NT2/D1 (cell line): ENCODE results near the gene SPPL2B.

Experiments used
- DNase-seq: peaks from one replicate; pipeline ENCODE4 v3.0.0-alpha.2; 2011; ENCODE audit warnings: low read depth, low spot score
- H3K27me3 ChIP-seq: 2 replicates; pipeline ENCODE4 v1.6.0; 2011; ENCODE audit warnings: mild to moderate bottlenecking; ENCODE audit not compliant: insufficient read length, insufficient read depth
- H3K36me3 ChIP-seq: 2 replicates; pipeline ENCODE4 v1.6.1; 2011; ENCODE audit warnings: mild to moderate bottlenecking, low read length, mixed read lengths; ENCODE audit not compliant: insufficient read depth, insufficient read length
- H3K4me1 ChIP-seq: 2 replicates; pipeline ENCODE4 v1.5.1; 2011; ENCODE audit not compliant: insufficient read depth, insufficient read length
- H3K4me3 ChIP-seq: 2 replicates; pipeline ENCODE4 v1.5.1; 2011; ENCODE audit warnings: low read depth; ENCODE audit not compliant: insufficient read length
- H3K9ac ChIP-seq: 2 replicates; pipeline ENCODE4 v1.6.0; 2011; ENCODE audit warnings: low read depth; ENCODE audit not compliant: insufficient read length
- H3K9me3 ChIP-seq: 2 replicates; pipeline ENCODE4 v1.5.1; 2011; ENCODE audit warnings: mild to moderate bottlenecking, low read length; ENCODE audit not compliant: insufficient read depth
- SUZ12 ChIP-seq: IDR thresholded peaks from 2 replicates; pipeline ENCODE4 v1.6.1; 2011; ENCODE audit not compliant: insufficient read length, insufficient read depth; ENCODE audit errors: extremely low read depth
- YY1 ChIP-seq: IDR thresholded peaks from 2 replicates; pipeline ENCODE4 v1.6.1; 2011; ENCODE audit not compliant: insufficient read length, insufficient read depth
- ZNF274 ChIP-seq: IDR thresholded peaks from 2 replicates; pipeline ENCODE4 v1.6.1; 2011; ENCODE audit warnings: mild to moderate bottlenecking, low read depth, low read length

Gene SPPL2B

DNA sequence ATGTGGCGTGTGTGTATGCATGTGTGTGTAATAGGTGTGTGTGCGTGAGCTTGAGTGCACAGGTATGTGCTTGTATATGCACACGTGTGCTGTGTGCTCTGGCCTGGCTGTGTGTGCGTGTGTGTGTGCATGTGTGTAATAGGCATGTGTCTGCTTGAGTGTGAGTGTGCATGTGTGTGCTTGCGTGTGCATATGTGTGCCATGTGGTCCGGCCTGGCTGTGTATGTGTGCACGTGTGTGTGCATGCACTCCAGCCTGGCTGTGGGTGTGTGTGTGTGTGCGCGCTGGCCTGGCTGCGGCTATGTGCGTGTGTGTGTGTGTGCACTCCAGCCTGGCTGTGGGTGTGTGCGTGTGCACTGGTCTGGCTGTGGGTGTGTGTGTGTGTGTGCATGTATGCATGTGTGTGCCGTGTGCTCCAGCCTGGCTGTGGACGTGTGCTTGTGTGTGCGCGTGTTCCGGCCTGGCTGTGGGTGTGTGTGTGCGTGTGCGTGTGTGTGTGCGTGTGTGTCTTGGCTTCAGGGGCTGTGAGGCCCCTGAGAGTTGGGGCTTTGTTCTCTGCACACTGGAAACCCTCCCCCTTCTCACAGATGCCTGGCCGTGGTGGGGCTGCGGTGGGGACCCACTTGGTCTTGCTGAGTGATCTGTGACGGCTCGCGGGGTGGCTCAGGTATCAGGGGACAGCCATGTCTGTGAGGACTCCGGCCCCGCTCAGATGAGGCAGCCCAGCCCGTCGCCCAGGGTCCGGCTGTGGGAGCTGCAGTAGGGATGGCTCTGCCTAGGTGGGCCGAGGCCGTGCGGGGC lies 8.2 kb downstream of the SPPL2B start:
- Histone ChIP-seq H3K4me3 (no peak overlapping the region), H3K36me3 (peaks cover 59% of the 10 kb centered on the region), H3K9ac (peak overlapping the region; percentile 57), H3K4me1 (peaks cover 26% of the 10 kb centered on the region), H3K9me3 (peaks cover 15% of the 10 kb centered on the region; the same call in 1 of the 2 replicates), H3K27me3 (no peaks in the 10 kb centered on the region)
- no peak for TF ChIP-seq SUZ12
- TF ChIP-seq YY1 = no peak
- no peak for TF ChIP-seq ZNF274
- no peak for DNase-seq

DNA sequence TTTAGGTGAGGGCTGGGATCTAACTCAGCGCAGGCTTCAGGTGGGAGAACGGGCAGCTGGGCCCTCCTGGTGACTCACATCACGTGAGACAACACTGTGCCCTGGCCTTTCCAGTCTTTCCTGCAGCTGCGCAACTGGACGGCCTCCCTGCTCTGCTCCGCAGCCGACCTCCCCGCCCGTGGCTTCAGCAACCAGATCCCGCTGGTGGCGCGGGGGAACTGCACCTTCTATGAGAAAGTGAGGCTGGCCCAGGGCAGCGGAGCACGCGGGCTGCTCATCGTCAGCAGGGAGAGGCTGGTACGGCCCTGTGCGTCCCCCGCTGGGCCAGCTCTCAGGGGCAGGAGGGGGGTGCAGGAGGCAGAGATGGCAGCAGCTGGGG lies 8.8 kb downstream of the SPPL2B start:
- peaks cover 22% of the 10 kb centered on the region for H3K4me1 ChIP-seq
- H3K27me3 ChIP-seq = no peaks in the 10 kb centered on the region
- H3K4me3 ChIP-seq = no peak overlapping the region
- H3K36me3 ChIP-seq = peaks cover 63% of the 10 kb centered on the region
- no peak for DNase-seq
- no peak for TF ChIP-seq YY1
- no peak for TF ChIP-seq ZNF274
- no peak for TF ChIP-seq SUZ12
- H3K9me3 ChIP-seq = peaks cover 15% of the 10 kb centered on the region; the same call in 1 of the 2 replicates
- peak overlapping the region; percentile 57 for H3K9ac ChIP-seq

DNA sequence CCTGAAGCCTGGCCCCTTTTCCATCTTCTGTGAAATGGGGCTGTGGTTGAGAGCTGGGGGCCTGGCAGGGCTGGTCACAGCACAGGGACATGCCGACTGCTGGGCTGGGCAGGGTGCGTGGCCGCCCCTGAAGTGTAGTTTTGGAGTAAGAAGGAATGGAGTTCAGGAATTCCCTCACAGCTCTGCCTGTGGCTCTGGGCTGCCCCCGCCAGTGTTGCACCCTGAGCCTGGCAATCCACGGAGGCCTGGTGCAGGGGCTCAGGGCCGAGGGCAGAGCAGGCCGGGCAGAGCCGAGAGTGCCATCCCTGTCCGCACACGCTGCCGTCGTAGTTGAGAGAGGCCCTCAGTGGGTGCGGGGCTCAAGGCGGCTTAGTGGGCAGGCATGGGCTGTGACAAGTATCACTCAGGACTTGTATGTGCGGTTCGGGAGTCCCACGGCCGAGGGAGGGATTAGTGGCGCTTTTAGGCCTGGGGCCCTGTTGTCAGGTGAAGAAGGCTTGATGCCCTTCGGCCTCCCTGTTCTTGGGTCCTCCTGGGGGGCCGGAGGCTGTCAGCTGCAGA lies 9.7 kb downstream of the SPPL2B start:
- H3K27me3 ChIP-seq = no peaks in the 10 kb centered on the region
- peaks cover 15% of the 10 kb centered on the region; the same call in 1 of the 2 replicates for H3K9me3 ChIP-seq
- no peak for DNase-seq
- peaks cover 22% of the 10 kb centered on the region for H3K4me1 ChIP-seq
- H3K9ac ChIP-seq = peak overlapping the region; percentile 37
- TF ChIP-seq ZNF274 = no peak
- no peak for TF ChIP-seq YY1
- no peak for TF ChIP-seq SUZ12
- no peak overlapping the region for H3K4me3 ChIP-seq
- peaks cover 71% of the 10 kb centered on the region for H3K36me3 ChIP-seq

DNA sequence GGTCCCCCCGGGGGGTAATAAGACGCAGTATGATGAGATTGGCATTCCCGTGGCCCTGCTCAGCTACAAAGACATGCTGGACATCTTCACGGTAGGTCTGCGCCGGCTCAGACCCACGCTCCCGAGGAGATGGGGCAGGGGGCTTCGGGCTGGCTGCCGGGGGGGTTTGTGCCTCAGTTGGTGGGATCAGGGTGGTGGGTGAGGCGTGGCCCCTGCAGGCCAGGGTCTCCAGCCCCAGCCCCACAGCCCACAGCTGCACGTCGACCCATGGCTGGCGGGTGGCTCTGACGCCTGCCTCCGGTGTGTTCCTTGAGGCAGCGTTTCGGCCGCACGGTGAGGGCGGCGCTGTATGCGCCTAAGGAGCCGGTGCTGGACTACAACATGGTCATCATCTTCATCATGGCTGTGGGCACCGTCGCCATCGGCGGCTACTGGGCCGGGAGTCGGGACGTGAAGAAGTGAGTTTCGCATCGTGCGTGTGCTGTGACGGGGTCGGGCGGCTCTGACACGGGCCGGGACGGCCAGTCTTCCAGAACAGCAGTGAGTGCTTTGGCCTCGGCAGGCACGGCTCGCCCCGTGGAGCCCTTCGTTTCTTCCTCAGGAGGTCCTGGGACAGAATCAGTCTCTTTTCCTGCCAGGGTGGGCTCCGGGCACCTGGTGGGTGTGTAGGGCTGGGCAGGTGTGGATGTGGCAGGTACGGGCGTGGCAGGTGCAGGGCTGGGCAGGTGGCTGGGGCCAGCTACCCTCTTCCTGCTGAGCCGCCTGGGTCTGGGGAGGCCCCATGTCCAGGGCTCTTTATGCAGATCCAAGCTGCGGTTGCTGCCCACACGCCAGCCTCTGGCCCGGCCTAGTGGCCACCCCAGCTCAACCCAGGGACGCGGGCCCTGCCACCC lies 10.5 kb downstream of the SPPL2B start:
- no peak overlapping the region for H3K4me3 ChIP-seq
- H3K4me1 ChIP-seq = peaks cover 20% of the 10 kb centered on the region
- DNase-seq = no peak
- H3K27me3 ChIP-seq = no peaks in the 10 kb centered on the region
- H3K9me3 ChIP-seq = peaks cover 15% of the 10 kb centered on the region; the same call in 1 of the 2 replicates
- H3K9ac ChIP-seq = no peak overlapping the region
- TF ChIP-seq YY1 (no peak), SUZ12 (no peak), ZNF274 (no peak)
- peaks cover 70% of the 10 kb centered on the region for H3K36me3 ChIP-seq

DNA sequence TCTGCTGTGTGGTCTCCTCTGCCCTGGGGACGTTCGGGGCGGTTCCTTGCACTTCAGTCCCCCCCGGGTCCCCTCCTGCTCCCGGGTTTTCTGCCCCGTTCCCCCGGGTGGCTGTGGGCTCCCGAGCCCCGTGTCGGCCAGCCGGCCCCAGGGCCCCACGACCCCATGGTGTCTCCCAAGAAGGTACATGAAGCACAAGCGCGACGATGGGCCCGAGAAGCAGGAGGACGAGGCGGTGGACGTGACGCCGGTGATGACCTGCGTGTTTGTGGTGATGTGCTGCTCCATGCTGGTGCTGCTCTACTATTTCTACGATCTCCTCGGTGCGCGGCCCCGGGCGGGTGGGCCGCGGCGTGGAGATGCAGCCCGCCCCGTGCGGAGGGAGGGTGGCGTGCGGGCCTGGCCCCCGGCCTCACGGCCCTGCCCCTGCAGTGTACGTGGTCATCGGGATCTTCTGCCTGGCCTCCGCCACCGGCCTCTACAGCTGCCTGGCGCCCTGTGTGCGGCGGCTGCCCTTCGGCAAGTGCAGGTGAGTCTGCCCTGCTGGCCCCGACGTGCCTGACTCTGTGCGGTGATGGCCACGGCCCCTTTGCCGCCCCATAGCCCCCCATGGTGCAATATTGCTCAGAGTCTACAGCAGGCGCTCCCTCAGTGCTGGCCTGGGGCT lies 11.3 kb downstream of the SPPL2B start:
- peaks cover 70% of the 10 kb centered on the region for H3K36me3 ChIP-seq
- no peak overlapping the region for H3K9ac ChIP-seq
- no peak for DNase-seq
- peaks cover 10% of the 10 kb centered on the region; the same call in 1 of the 2 replicates for H3K9me3 ChIP-seq
- H3K27me3 ChIP-seq = no peaks in the 10 kb centered on the region
- H3K4me1 ChIP-seq = peaks cover 21% of the 10 kb centered on the region
- H3K4me3 ChIP-seq = no peak overlapping the region
- no peak for TF ChIP-seq YY1
- TF ChIP-seq ZNF274 = no peak
- TF ChIP-seq SUZ12 = no peak

DNA sequence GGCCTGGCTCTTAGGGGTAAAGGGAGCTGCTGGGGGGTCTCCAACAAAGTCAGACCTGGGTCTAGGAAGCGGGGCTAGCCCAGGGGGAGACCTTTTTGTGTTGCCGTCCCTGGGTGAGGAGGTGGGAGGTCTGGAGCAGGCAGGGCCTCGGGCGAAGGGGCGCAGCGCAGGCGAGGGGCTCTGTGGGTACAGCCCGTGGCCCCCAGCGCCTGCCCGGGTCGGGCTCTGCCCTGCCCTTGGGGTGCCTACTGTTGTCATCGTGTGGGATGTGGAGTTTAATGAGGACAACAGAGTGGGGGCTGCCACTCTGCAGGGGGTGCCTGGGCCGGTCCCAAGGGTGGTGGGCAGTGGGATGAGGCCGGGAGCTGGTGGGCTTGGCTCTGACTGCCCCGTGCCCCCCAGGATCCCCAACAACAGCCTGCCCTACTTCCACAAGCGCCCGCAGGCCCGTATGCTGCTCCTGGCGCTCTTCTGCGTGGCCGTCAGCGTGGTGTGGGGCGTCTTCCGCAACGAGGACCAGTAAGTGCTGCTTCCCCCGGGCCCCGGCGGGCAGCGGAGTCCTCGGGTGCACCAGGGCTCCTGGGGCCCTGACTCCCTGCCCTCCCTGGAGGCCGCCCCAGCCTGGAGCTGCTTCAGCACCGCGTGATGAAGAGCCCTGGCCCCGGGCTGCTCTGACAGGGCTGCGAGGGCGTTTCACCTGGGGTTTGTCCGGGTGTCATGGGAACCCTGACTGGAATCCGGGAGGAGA lies 12.2 kb downstream of the SPPL2B start:
- peaks cover 75% of the 10 kb centered on the region for H3K36me3 ChIP-seq

More for the DNA sequence above, 12.2 kb downstream of the SPPL2B start:
- H3K9ac ChIP-seq = no peak overlapping the region
- H3K27me3 ChIP-seq = no peaks in the 10 kb centered on the region
- DNase-seq = no peak
- H3K4me3 ChIP-seq = no peak overlapping the region
- TF ChIP-seq SUZ12 = no peak
- no peak for TF ChIP-seq YY1
- no peak for TF ChIP-seq ZNF274
- H3K9me3 ChIP-seq = peaks cover 1% of the 10 kb centered on the region; the same call in 1 of the 2 replicates
- peaks cover 22% of the 10 kb centered on the region for H3K4me1 ChIP-seq
